Bronchial epithelial cell (primary cell): ENCODE data around the gene AIF1. TPM values are rescaled to one million over a fixed set of nuclear protein-coding genes. Genes with fewer than 3 reads are reported as not detected.

Experiments
- DNase-seq: peaks from one replicate; pipeline ENCODE4 v3.0.0-alpha.2; 2010; ENCODE audit warnings: low read depth
- FAIRE-seq: peaks from 2 replicates; lab custom pipeline; 2011; peaks lifted over from hg19 to GRCh38; lab: Jason Lieb, UNC
- H3K27me3 ChIP-seq: 2 replicates; pipeline ENCODE4 v1.5.1; 2011; ENCODE audit warnings: low read length; ENCODE audit not compliant: control insufficient read depth, insufficient read depth
- H3K36me3 ChIP-seq: 2 replicates; pipeline ENCODE4 v1.5.1; 2011; ENCODE audit warnings: low read length; ENCODE audit not compliant: control insufficient read depth, insufficient read depth
- H3K4me3 ChIP-seq: 2 replicates; pipeline ENCODE4 v1.5.1; 2011; ENCODE audit warnings: mild to moderate bottlenecking, low read depth, low read length, control low read depth
- CTCF ChIP-seq: IDR thresholded peaks from 2 replicates; pipeline ENCODE4 v1.5.1; 2011; ENCODE audit warnings: mild to moderate bottlenecking, moderate library complexity, low read length, control low read depth, inconsistent platforms; ENCODE audit not compliant: insufficient read depth, severe bottlenecking
- total RNA-seq: library from RNA; depleted of rRNA; stranded (reverse); fragments of >200 nt; gene quantifications from 2 replicates; pipeline ENCODE4 v1.2.1, GENCODE V29; 2014

Gene AIF1
- total RNA-seq, 1 donor from 2014 or later, result not detected

- Histone ChIP-seq H3K27me3 (no peaks in the 10 kb centered on the region), H3K4me3 (no peak overlapping the region), H3K36me3 (peaks cover 70% of the 10 kb centered on the region)
- DNase-seq (no peak), FAIRE-seq (no peak)
- TF ChIP-seq CTCF, result no peak
Observed at GRCh38 chr6:31629014-31629413, 14.0 kb downstream of the AIF1 start.

GRCh38 chr6:31630177-31630934 is 15.3 kb downstream of the AIF1 start:
- H3K36me3 ChIP-seq, result peaks cover 74% of the 10 kb centered on the region
- no peak overlapping the region for H3K4me3 ChIP-seq
- H3K27me3 ChIP-seq, result no peaks in the 10 kb centered on the region
- no peak for FAIRE-seq
- DNase-seq, result no peak
- no peak for TF ChIP-seq CTCF

GRCh38 chr6:31631209-31631608 is 16.2 kb downstream of the AIF1 start:
- Histone ChIP-seq H3K27me3 (no peaks in the 10 kb centered on the region), H3K4me3 (no peak overlapping the region), H3K36me3 (peaks cover 73% of the 10 kb centered on the region)
- no peak for FAIRE-seq
- no peak for DNase-seq
- no peak for TF ChIP-seq CTCF

- DNase-seq (no peak), FAIRE-seq (no peak)
- Histone ChIP-seq H3K27me3 (no peaks in the 10 kb centered on the region), H3K36me3 (peaks cover 73% of the 10 kb centered on the region), H3K4me3 (no peak overlapping the region)
- no peak for TF ChIP-seq CTCF
Observed at GRCh38 chr6:31631681-31632278, 16.7 kb downstream of the AIF1 start.

GRCh38 chr6:31632279-31632946 is 17.4 kb downstream of the AIF1 start:
- no peak for TF ChIP-seq CTCF
- Histone ChIP-seq H3K4me3 (no peak overlapping the region), H3K36me3 (peaks cover 73% of the 10 kb centered on the region), H3K27me3 (no peaks in the 10 kb centered on the region)
- DNase-seq, result no peak
- no peak for FAIRE-seq
